ENCODE results near the gene CIAO2A. TPM values are rescaled to one million over a fixed set of nuclear protein-coding genes. Genes with fewer than 3 reads are reported as not detected.

Gene CIAO2A
- total and polyA plus RNA-seq, 8 donors = 51.4 to 73.0 (median 59.2) TPM

DNA sequence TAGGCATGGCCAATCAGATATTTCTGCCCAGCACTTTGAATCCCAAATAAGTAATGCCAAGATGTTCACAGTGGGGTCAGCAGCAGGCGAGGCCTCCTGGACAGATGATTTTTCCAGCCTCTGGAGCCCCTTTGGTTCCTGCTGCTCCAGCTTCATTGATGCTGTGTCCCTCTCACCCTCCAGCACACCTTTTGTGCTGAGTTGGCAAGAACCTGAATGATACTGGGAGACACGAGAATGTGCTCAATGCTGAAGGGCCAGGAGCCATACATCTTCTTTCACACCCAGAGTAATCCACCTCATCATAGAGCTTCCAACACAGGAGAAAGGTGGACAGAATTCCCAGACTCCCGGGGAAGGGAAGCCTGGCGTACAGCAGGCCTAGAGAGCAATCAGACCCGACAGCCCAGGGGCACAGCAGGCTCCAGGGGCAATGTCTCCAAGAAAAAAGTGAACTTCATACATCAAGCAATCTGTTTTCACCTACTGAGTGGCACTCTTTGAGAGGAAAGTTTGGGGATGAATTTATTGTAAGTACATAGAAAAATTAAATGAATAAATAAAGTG, 40.6 kb downstream of the CIAO2A start:
- ATAC-seq = no peak
- no peaks in the 10 kb centered on the region for H3K36me3 ChIP-seq
- H3K27ac ChIP-seq = no peak overlapping the region
- H3K27me3 ChIP-seq = no peaks in the 10 kb centered on the region
- H3K4me3 ChIP-seq = no peak overlapping the region
- H3K4me1 ChIP-seq = peaks cover 0 to 30% of the 10 kb centered on the region in 2 donors
- no peak for DNase-seq
- intact Hi-C loops (cut with DNase I) = no loop called here
- H3K9me3 ChIP-seq = no peaks in the 10 kb centered on the region
- TF ChIP-seq, protein P1, sequence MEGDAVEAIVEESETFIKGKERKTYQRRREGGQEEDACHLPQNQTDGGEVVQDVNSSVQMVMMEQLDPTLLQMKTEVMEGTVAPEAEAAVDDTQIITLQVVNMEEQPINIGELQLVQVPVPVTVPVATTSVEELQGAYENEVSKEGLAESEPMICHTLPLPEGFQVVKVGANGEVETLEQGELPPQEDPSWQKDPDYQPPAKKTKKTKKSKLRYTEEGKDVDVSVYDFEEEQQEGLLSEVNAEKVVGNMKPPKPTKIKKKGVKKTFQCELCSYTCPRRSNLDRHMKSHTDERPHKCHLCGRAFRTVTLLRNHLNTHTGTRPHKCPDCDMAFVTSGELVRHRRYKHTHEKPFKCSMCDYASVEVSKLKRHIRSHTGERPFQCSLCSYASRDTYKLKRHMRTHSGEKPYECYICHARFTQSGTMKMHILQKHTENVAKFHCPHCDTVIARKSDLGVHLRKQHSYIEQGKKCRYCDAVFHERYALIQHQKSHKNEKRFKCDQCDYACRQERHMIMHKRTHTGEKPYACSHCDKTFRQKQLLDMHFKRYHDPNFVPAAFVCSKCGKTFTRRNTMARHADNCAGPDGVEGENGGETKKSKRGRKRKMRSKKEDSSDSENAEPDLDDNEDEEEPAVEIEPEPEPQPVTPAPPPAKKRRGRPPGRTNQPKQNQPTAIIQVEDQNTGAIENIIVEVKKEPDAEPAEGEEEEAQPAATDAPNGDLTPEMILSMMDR (IDR thresholded peaks at IDR 0.05) = no peak

DNA sequence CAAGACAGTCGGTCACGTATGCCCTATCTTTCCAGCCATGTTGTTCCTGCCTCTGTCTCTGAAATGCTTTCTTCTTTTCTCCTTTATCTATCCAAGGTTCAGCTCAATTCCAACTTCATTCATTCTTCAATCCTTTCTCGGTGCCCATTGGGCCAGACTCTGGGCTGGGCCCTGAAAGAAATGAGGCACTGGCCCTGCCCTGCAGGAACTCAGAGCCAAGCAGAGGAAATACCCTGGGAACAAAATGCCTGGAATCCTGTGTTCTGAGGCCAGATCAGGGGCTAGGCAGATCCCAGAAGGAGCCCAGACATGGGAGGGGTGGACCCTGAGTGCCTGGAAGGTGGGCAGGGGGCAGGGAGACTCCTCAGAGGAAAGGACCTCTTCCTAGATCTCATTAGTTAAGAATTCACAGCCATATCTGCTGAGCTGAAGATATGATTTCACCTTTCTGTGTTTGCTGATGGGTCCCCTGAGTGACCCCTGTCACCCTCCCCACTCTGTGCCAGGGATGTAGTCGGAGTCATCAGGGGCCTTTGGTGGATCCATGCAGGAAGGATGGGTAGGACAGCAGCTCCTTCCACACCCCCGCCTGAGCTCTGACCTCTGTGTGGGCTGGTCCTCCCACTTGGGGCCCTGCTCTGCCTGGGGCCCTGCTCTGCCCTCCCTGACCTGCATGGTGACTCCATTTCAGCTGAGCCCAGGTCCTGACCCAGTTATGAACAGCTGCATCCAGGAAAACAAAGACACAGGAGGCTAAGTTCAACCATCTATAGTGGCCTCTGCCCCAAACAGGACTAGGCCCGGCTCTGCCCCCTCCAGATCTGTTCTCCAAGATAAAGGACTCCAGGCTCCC, 42.0 kb downstream of the CIAO2A start:
- no peak for DNase-seq
- H3K4me3 ChIP-seq = no peak overlapping the region
- ATAC-seq = no peak
- H3K9me3 ChIP-seq = no peaks in the 10 kb centered on the region
- H3K36me3 ChIP-seq = no peaks in the 10 kb centered on the region
- peaks cover 0 to 10% of the 10 kb centered on the region in 2 donors for H3K27me3 ChIP-seq
- H3K27ac ChIP-seq = no peak overlapping the region
- peaks cover 0 to 44% of the 10 kb centered on the region in 2 donors for H3K4me1 ChIP-seq
- TF ChIP-seq, protein P1 (IDR thresholded peaks at IDR 0.05) = no peak
- intact Hi-C loops (cut with DNase I) = no loop called here

GRCh38 chr15:64051093-64051402, 42.6 kb downstream of the CIAO2A start:
- ATAC-seq (no peak), DNase-seq (no peak)
- peaks cover 0 to 12% of the 10 kb centered on the region in 2 donors for H3K27me3 ChIP-seq
- H3K27ac ChIP-seq = no peak overlapping the region
- no peak overlapping the region for H3K4me3 ChIP-seq
- no peaks in the 10 kb centered on the region for H3K36me3 ChIP-seq
- no peaks in the 10 kb centered on the region for H3K9me3 ChIP-seq
- TF ChIP-seq, protein P1 (IDR thresholded peaks at IDR 0.05) = no peak
- H3K4me1 ChIP-seq = peaks cover 0 to 46% of the 10 kb centered on the region in 2 donors
- intact Hi-C loops (cut with DNase I) = no loop called here

DNA sequence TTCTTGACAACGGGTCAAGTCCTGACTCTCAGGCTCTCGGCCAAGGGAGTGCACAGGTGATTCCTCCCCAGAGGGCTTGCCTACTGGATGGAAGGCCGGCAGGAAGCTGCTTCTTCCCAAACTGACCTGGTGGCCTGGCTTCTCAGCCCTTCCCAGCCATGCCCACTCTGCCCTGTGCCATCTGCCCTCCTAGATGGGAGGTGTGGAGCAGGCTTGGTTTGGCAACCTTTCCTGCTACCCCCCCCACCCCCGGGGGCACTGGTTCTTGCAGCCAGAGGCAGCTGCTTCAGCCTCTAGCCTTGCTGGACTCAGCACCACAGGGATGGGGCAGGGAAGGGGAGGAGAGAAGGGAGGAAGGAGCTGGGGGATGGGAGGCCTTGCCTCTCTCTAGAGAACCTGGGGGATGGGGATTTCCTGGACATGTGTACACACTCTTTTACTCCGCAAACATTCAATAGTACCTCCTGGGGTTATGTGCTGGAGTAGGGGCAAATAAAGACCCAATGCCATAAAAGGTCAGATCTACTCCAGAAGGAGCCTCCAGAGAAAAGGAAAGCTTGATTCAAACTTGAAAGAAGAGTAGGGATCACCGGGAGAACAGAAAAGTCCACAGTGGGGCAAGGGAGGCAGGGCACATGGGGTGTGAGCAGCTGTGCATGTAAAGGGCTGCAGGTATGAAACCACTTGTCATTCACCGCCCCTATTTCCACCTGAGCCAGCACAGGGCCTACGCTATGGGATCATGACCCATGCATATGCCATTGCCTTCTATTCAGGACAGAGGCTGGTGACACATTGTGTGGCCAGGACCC, 43.2 kb downstream of the CIAO2A start:
- Histone ChIP-seq H3K36me3 (no peaks in the 10 kb centered on the region), H3K27ac (peak overlapping the region in 1 of 2 donors; percentile 13), H3K4me3 (no peak overlapping the region), H3K9me3 (no peaks in the 10 kb centered on the region), H3K4me1 (peaks cover 0 to 52% of the 10 kb centered on the region in 2 donors), H3K27me3 (peaks cover 0 to 17% of the 10 kb centered on the region in 2 donors)
- TF ChIP-seq, protein P1 (IDR thresholded peaks at IDR 0.05) = no peak
- peak in 1 of 4 donors; percentile 49 for DNase-seq
- intact Hi-C loops (cut with DNase I) = no loop called here
- ATAC-seq = peak; percentile 71
